GM19193 (cell line): ENCODE results near the gene TSSC4.

Experiments
- POLR2A ChIP-seq: IDR thresholded peaks from 4 replicates; pipeline ENCODE4 v1.6.1; 2011; ENCODE audit not compliant: insufficient read depth, insufficient read length; ENCODE audit errors: extremely low read depth

The TSSC4 gene

DNA sequence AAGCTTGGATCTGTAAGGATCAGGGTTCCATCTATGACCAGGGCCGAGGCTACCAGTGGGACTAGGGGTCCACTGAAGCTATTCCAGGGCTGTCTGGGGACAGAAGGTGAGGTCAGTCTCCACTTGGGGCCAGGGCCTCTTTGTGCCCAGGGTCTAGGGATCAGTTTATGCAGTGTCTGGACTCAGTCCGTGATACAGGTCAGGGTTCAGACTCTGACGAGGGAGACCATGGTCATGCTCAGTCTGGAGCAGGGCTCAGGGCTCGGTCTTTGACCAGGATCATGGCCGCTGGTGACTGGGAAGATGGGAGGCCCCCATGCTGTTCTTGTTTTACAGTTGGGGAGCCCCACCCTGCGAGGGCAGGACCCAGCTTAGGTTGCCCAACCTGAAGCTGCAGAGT is 11.8 kb downstream of the TSSC4 start:
- no peak for TF ChIP-seq POLR2A

DNA sequence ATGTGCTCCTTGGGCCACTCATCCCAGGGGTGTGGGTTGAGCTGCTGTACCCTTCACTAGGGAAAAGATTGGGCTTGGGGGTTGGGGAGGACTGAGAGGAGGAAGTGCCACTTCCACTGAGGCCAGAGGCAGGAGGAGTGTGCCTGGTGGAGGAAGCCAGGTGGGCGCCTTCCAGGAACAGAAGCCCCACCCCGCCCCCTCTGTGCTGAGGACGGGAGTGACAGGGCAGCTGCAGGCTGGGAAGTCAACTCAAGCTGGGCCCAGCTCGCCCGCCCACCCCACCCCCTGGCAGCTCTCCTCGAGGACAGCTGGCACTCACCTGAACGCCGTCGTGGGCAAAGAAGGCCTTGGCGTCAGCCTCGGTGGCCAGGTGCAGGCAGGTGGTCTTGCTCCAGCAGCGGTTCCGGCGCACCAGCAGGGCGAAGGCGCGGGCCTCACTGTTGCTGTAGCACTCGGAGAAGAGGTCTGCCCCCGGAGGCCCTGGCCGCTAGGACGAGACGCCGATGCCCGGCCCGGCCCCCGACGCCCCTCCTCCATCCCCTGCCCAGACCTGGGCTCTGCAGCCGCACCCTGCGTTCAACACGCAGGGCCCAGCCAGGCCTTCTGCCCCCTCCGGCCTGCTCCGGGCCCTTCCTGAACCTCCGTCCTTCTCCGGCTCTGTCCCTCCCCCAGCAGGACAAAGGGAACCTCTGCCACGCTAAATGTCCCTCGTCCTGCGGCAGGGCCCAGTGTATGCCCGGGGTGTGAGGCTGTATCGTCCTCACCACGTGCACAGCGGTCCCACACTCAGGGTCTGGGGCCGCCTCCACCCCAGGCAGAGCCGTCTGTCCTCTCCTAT is 13.4 kb downstream of the TSSC4 start:
- TF ChIP-seq POLR2A: no peak

GRCh38 chr11:2414616-2415015 is 14.1 kb downstream of the TSSC4 start:
- TF ChIP-seq POLR2A: no peak

GRCh38 chr11:2415171-2415570 is 14.6 kb downstream of the TSSC4 start:
- no peak for TF ChIP-seq POLR2A

DNA sequence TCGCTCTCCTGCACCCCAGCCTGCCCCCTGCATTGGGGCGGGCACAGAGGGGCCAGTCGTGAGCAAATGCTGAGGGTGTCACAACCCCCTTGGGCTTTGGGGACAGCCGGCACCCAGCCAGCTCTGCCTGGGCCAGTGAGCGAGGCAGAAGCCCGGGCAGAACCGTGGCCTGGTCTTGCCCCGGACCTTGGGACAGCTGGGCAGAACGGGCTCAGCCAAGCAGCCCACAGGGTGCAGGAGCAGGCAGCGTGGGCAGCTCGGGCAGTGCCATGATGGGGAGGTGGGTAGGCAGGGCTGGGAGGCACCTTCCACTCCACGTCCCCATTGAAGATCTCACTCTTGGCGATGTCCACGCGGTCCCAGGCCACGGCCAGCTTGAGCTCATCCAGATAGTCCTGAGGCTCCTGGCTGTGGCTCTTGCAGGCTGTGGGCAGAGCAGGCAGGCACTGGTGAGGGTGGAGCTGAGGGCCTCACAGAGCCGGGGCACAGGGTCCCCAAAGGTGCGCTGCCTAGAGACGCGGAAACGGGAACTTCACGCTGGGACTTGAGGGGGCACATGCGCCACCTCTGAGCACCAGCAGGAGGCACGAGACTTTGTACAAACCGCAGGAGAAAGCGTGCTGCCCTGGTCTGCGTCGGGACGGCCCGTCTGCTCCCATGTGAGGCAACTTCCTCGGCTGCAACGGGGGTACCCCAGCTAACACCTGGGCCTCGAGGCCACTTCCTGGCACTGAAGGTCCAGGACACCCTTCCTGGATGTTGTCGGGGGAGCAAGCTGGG is 15.2 kb downstream of the TSSC4 start:
- TF ChIP-seq POLR2A: no peak

DNA sequence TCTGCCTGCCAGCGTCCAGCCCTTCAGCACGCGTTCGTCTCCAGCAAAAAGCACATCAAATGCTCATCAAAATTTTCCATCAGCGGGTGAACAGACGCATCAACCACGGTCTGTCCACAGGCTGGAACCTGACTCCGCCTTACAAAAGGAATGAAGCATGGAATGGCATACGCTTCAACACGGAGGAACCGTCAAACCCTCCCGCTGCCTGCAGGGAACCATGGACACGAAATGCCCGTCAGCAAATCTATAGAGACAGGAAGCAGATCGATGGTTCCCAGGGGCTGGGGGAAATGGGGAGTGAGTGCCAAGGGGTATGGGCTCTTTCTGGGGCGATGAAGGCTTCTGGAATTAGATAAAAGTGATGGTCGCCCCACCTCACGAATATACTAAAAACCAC is 16.2 kb downstream of the TSSC4 start:
- no peak for TF ChIP-seq POLR2A

- TF ChIP-seq POLR2A: no peak
Observed at GRCh38 chr11:2417856-2418692, 17.5 kb downstream of the TSSC4 start.

DNA sequence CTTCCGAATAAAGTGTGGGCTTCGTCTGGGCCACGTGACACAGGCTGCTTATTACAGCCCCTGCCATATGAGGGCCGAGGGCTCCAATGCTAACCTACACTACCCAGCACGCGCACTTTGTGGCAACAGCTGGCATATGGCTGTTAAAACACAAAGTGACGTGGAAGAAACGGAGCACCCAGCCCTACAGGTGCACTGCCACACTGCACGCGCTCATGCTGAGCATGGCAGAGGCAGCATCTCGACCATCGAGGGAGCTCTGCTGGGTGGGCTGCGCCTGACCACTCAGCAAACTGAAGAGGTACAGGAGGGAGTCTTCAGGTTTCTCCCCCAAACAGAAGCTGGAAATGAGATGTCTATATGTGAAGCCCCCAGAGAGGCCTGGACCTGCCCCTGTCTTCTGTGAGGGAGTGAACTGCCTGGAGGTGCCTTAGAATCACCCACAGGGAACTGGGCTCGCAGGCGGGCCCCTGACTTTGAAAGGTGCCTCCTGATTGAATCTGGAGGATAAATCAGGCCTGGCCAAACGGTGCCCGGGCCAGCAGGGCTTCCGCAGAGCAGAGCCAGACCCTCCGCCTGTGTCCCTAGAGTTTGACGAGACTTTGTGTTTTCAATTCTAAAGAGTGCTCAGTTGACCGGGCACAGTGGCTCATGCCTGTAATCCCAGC is 18.3 kb downstream of the TSSC4 start:
- no peak for TF ChIP-seq POLR2A

DNA sequence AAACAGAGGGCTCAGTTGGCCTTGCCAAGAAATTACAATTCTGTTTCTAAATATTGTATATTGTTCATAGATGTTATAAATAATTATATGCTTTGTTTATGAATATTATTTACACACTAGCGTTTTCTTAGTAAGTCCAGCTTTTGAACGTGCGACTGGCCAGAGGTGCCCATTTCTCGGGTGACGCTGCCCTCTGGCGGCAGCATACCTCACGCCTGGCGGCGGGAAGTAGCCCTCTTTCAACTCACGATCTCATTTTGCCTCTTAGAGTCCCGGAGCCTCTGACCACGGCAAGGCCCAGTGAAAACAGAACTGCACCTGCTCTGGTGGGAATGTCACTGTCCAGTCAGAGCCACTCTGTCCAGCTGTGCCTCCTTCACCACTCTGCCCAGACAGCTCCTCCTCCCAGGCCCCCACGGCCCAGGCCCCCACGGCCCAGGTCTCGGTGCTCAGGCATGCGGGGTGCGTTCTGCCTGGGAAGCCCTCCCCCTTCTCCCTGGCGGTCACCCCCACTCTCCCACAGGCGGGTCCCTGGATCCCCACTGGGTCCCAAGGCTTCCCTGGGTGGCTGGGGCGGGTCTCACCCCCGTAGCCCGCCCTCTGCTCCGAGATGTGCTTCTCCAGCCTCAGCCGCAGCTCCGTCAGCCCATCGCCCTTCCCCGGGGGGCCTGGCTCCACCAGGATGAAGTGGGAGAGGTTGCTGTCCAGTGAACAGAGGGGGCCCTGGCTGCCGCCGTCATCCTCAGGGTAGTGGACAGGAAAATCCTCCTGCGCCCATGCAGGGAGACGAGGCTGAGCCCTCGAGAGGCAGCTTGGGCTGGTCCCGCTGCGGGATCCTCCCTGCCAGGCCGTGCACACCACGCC is 19.3 kb downstream of the TSSC4 start:
- no peak for TF ChIP-seq POLR2A

DNA sequence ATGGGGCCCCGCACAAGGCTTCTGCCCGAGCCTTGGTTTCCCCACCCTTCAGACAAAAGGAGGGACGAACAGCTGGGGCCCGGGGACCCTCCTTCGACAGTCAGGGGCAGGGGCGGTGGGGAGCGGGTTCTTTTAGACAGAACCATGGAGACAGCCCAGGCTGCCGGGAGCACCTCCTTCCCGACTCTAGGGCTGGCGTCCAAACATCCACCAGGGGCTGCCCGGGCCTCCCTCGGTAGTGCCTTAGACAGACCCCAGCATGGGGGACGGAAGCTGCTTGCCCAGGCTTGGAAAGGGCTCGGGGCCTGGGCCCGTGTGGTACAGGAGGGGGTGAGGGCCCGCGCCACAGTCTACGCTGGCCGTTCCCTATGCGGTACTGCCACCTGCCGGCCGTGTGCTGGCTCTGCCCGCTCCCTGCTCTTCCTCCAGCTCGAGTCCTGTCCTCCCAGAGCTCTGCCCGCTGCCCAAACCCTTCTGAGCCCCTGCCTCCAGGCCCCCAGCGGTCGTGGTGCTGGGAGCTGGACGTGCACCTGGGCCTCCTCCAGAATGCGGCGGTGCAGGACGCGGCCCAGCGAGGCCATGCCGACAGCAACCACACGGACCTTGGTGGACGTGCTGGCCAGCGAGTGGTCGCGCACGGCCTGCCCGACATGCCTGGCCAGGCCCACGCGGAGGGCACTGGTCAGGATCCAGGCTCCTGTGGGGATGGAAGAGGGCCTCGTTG is 20.1 kb downstream of the TSSC4 start:
- no peak for TF ChIP-seq POLR2A

- TF ChIP-seq POLR2A: no peak
Observed at GRCh38 chr11:2421226-2421994, 20.9 kb downstream of the TSSC4 start.

DNA sequence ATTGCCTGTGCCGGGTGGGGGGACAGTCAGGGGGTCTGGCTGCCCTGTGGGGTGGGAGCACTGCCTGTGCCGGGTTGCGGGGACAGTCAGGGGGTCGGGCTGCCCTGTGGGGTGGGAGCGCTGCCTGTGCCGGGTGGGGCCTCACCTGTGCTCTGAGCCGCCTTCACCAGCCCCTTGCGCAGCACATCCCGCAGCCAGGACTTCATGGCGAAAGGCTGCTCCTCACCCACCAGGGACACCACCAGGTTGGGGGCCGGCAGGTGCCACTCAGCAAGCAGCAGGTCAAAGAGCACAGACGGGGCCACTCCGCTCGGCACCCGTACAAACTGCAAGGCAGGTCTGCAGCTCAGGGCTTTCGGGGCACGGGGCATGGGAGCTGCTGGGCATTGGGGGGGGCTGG is 21.4 kb downstream of the TSSC4 start:
- TF ChIP-seq POLR2A: no peak

DNA sequence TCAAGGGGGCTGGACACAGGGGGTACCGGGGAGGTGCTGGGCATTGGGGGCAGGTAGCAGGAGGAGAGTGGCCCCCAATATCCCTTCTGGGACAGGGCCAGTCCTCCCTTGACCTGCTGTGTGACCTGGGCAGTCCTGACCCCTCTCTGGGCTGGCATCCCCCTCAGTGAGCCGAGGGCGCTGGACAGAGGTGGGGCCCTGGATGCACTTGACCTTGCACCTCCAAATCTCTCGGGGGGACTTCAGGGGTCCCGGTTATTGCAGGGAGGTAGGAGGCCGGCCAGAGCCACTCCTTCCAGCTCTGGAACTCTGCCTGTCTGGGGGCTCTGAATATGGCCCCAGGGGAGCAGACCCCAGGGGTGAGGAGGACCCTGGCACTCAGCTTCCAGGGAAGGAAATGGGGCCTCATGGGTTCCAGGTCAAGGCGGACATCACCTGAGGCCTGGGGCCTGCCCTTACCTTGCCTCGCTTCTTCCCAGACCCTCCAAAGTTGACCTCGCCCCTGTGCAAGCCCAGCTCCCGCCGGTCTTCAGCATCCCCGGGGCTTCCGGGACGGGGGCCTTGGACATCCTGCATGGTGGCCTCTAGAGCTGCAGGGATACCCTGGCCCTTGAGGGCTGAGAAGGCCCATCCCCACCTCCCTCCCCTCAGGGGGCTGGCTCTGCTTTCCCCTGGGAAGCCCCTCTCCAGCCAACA is 22.1 kb downstream of the TSSC4 start:
- TF ChIP-seq POLR2A: no peak
